Omental fat pad (tissue), 4 donors: Measurements from ENCODE around the gene KRTAP10-6. TPM values are rescaled to one million over a fixed set of nuclear protein-coding genes. Genes with fewer than 3 reads are reported as not detected.

Experiments used
- ATAC-seq: fragments of 150-250 bp; one replicate; pipeline ENCODE4 v1.9.1; 2016; ENCODE audit warnings: mild to moderate bottlenecking, moderate library complexity; ENCODE audit not compliant: low FRiP score
- DNase-seq: peaks from one replicate; pipeline ENCODE4 v3.0.0-alpha.2; 2019; ENCODE audit warnings: low spot score
- total RNA-seq, 4 donors: library from RNA; depleted of rRNA; stranded (reverse); fragments of >200 nt; gene quantifications; one replicate each; pipeline ENCODE4 v1.1.0, GENCODE V29; 2016
- TF ChIP-seq, protein P1 (sequence below), 3 donors: fragments of 450-650 bp; IDR thresholded peaks; one replicate each; pipeline ENCODE4 v1.5.1; 2016 to 2017; ENCODE audit warnings: antibody characterized with exemption in 3 of 3, mild to moderate bottlenecking in 3 of 3, moderate library complexity in 2 of 3

Gene KRTAP10-6
- total RNA-seq, 4 donors from 2014 or later, result not detected

- TF ChIP-seq, protein P1, sequence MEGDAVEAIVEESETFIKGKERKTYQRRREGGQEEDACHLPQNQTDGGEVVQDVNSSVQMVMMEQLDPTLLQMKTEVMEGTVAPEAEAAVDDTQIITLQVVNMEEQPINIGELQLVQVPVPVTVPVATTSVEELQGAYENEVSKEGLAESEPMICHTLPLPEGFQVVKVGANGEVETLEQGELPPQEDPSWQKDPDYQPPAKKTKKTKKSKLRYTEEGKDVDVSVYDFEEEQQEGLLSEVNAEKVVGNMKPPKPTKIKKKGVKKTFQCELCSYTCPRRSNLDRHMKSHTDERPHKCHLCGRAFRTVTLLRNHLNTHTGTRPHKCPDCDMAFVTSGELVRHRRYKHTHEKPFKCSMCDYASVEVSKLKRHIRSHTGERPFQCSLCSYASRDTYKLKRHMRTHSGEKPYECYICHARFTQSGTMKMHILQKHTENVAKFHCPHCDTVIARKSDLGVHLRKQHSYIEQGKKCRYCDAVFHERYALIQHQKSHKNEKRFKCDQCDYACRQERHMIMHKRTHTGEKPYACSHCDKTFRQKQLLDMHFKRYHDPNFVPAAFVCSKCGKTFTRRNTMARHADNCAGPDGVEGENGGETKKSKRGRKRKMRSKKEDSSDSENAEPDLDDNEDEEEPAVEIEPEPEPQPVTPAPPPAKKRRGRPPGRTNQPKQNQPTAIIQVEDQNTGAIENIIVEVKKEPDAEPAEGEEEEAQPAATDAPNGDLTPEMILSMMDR (IDR thresholded peaks at IDR 0.05), result no peak
- DNase-seq, result no peak
- no peak for ATAC-seq
These were observed 31.3 kb upstream of the KRTAP10-6 start for GRCh38 chr21:44623575-44623974.

- no peak for ATAC-seq
- TF ChIP-seq, protein P1 (IDR thresholded peaks at IDR 0.05), result no peak
- DNase-seq, result no peak
These were observed 27.6 kb upstream of the KRTAP10-6 start for GRCh38 chr21:44619886-44620285.

GRCh38 chr21:44618909-44619308 lies 26.6 kb upstream of the KRTAP10-6 start:
- ATAC-seq (no peak), DNase-seq (no peak)
- TF ChIP-seq, protein P1 (IDR thresholded peaks at IDR 0.05), result no peak

- ATAC-seq (no peak), DNase-seq (no peak)
- TF ChIP-seq, protein P1 (IDR thresholded peaks at IDR 0.05), result no peak
These were observed 26.2 kb upstream of the KRTAP10-6 start for GRCh38 chr21:44618504-44618903.

DNA sequence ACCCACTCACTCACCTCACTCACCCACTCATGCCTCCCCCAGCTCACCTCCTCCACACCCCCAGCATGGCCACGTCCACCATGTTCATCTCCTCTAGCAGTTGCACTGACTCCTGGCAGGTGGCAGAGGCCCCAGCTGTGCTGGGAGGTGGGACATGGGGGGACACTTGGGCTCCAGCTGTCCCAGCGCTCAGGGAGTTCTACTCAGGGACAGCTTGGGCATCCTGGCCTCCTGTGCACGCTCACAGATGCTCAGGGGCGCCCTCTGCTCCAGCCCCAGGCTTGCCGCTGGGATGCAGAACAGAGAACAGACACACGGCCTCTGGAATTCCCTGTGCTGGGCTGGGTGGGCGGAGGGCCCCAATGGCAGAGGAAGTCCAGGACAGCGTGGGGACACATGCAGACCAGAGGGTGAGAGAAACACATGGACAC lies 24.8 kb upstream of the KRTAP10-6 start:
- ATAC-seq (no peak), DNase-seq (no peak)
- TF ChIP-seq, protein P1 (IDR thresholded peaks at IDR 0.05), result no peak

DNA sequence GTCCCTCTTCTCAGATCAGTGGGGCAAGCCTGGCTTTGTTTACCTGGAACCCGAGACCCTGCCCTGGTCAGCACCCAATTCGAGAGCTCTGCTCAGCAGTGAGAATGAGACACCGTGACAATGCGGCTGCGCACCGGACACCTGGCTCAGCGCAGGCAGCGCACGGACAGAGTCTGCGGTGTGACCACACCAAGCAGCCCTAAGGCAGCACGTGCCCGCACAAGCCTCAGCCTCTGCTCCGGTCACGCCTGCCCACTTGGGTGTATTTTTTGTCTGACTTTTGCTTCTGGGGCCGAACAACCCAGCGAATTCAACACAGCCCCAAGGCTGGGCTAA lies 24.3 kb upstream of the KRTAP10-6 start:
- no peak for ATAC-seq
- DNase-seq, result no peak

DNA sequence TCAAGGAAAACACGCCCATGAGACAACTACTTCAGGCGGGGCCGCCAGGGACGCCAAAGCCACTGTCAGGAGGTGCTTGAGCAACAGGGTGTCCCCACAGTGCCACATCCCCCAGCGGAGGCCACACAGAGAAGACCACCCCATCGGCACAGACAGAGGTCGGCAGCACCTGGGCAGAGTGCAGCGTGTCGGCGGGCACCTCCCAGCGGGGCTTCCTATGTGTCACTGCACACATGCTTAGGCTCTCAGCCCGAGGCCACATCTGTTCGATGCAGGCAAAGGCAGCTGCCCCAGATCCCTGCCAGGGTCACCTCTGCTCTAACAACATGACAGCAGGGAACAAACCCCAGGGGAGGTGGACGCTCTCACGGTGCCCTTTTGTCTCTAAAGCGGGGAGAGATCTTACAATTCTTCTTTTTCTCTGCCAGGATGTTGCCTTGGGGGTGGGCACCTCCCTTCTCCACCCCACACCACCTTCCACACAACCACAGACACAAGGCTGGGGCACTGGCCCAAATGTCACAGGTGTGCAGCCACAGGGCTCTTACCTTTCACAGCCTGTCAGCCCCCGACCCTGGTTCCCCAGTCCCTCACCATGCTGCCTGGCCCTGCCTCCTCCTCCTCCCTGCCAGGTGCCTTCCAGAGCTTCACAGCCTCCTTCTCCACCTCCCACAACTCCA lies 23.7 kb upstream of the KRTAP10-6 start:
- ATAC-seq (no peak), DNase-seq (no peak)
- TF ChIP-seq, protein P1 (IDR thresholded peaks at IDR 0.05), result no peak

More for the DNA sequence above, 24.3 kb upstream of the KRTAP10-6 start:
- TF ChIP-seq, protein P1 (IDR thresholded peaks at IDR 0.05), result no peak
